Cardiac muscle cell (in vitro differentiated cells and primary cell): ENCODE data around the gene KIF26A. TPM values are rescaled to one million over a fixed set of nuclear protein-coding genes. Genes with fewer than 3 reads are reported as not detected.

Experiments
- DNase-seq, 2 donors: peaks; one replicate each; pipeline versions ENCODE4 v3.0.0 to v3.0.0-alpha.2; 2010 to 2017; ENCODE audit warnings: low read depth in 1 of 2, low spot score in 1 of 2
- H3K27ac ChIP-seq: fragments of 200-600 bp; sonication (generic); 2 replicates; pipeline ENCODE4 v1.5.1; 2016
- H3K27me3 ChIP-seq: fragments of 200-600 bp; sonication (generic); 2 replicates; pipeline ENCODE4 v1.6.0; 2016; ENCODE audit warnings: control low read depth
- H3K36me3 ChIP-seq: fragments of 200-600 bp; sonication (generic); 2 replicates; pipeline ENCODE4 v1.5.1; 2016; ENCODE audit warnings: control low read depth
- H3K4me1 ChIP-seq: fragments of 200-600 bp; sonication (generic); 2 replicates; pipeline ENCODE4 v1.8.1; 2017; ENCODE audit warnings: low read depth, mild to moderate bottlenecking, mixed run types
- H3K4me3 ChIP-seq: fragments of 200-600 bp; sonication (generic); 2 replicates; pipeline ENCODE4 v1.5.1; 2016; ENCODE audit warnings: mild to moderate bottlenecking
- H3K9me3 ChIP-seq: fragments of 200-600 bp; sonication (generic); 2 replicates; pipeline ENCODE4 v1.5.1; 2017; ENCODE audit warnings: low read depth, mild to moderate bottlenecking, control low read depth
- CTCF ChIP-seq: IDR thresholded peaks from 2 replicates; pipeline ENCODE4 v1.5.1; 2012; ENCODE audit warnings: low read depth, mild to moderate bottlenecking, low read length
- polyA plus RNA-seq: library from polyadenylated mRNA; unstranded; fragments of >200 nt; fragmentation: Nextera tagmentation; extraction: Ambion mirVana; gene quantifications from 2 replicates; pipeline ENCODE4 v1.2.1, GENCODE V29; 2016
- total RNA-seq: library from RNA; depleted of rRNA; stranded (reverse); fragments of >200 nt; gene quantifications from 2 replicates; pipeline ENCODE4 v1.2.3, GENCODE V29; 2016

KIF26A gene
- total and polyA plus RNA-seq, 2 experiments from 2014 or later = 9.9 to 74.9 TPM

GRCh38 chr14:104107611-104108569, 30.5 kb upstream of the KIF26A start:
- Histone ChIP-seq H3K9me3 (no peaks in the 10 kb centered on the region), H3K4me1 (no peaks in the 10 kb centered on the region), H3K36me3 (no peaks in the 10 kb centered on the region), H3K27me3 (peaks cover under 1% of the 10 kb centered on the region), H3K27ac (no peak overlapping the region), H3K4me3 (no peak overlapping the region)
- no peak for TF ChIP-seq CTCF
- DNase-seq = no peak

- Histone ChIP-seq H3K4me1 (no peaks in the 10 kb centered on the region), H3K36me3 (no peaks in the 10 kb centered on the region), H3K9me3 (no peaks in the 10 kb centered on the region), H3K27ac (no peak overlapping the region), H3K27me3 (peaks cover 10% of the 10 kb centered on the region), H3K4me3 (no peak overlapping the region)
- no peak for DNase-seq
- no peak for TF ChIP-seq CTCF
Observed at GRCh38 chr14:104108570-104109541, 29.5 kb upstream of the KIF26A start.

GRCh38 chr14:104109731-104110361, 28.5 kb upstream of the KIF26A start:
- no peaks in the 10 kb centered on the region for H3K9me3 ChIP-seq
- no peak for TF ChIP-seq CTCF
- no peak overlapping the region for H3K27ac ChIP-seq
- H3K4me3 ChIP-seq = no peak overlapping the region
- no peaks in the 10 kb centered on the region for H3K4me1 ChIP-seq
- H3K36me3 ChIP-seq = no peaks in the 10 kb centered on the region
- peaks cover 20% of the 10 kb centered on the region for H3K27me3 ChIP-seq
- no peak for DNase-seq

GRCh38 chr14:104110491-104111209, 27.7 kb upstream of the KIF26A start:
- Histone ChIP-seq H3K27me3 (peaks cover 28% of the 10 kb centered on the region), H3K27ac (no peak overlapping the region), H3K4me1 (no peaks in the 10 kb centered on the region), H3K9me3 (no peaks in the 10 kb centered on the region), H3K36me3 (no peaks in the 10 kb centered on the region), H3K4me3 (no peak overlapping the region)
- no peak for DNase-seq
- no peak for TF ChIP-seq CTCF
